ENCODE measurements around the gene CTSW. TPM values are rescaled to one million over a fixed set of nuclear protein-coding genes. Genes with fewer than 3 reads are reported as not detected.

Gene CTSW
- polyA plus RNA-seq, 2 of the 4 experiments (the other 2 are of a cell fraction), result not detected

- Histone ChIP-seq H3K4me2 (peak overlapping the region; percentile 88), H3K27ac (peak overlapping the region; percentile 95 to 97), H3K9me3 (no peaks in the 10 kb centered on the region), H3K4me3 (peak overlapping the region; percentile 70), H3K4me1 (peaks cover 33% of the 10 kb centered on the region)
- ChIA-PET CTCF (interaction anchor here (0.9 to 7.6 kb wide), 4 partner anchors 12 to 78 kb away, joined by 3 to 195 read pairs (median 40); partner anchors contain the start of genes CCDC85B, EFEMP2 and FIBP), POLR2A (interaction anchor here (1.0 to 3.4 kb wide), 5 partner anchors 16 to 146 kb away, joined by 3 to 31 read pairs (median 17); partner anchors contain the start of genes CCDC85B, FIBP and RNASEH2C)
- 0% methylated on average over 12 of the region's 49 CpGs for WGBS (ENCODE audit: missing lambda C conversion rate)
- no peak for ATAC-seq
- FAIRE-seq, result no peak
- DNase-seq (ENCODE audit: low read depth in 1 of 2, low spot score in 1 of 2), result no peak
- TF ChIP-seq CBX8 (IDR thresholded peaks at IDR 0.05) (no peak), TFCP2L1 (CRISPR knock-in tag; IDR thresholded peaks at IDR 0.05) (0 out of 2 replicates have a peak, but pooled peaks have one; percentile 76), KDM5A (IDR thresholded peaks at IDR 0.05) (peak; percentile 37; the same call in 1 of the 2 replicates)
Measured at GRCh38 chr11:65857500-65857852, 22.2 kb upstream of the CTSW start.

- ATAC-seq (peak; percentile 55 to 76), DNase-seq (ENCODE audit: low read depth in 1 of 2, low spot score in 1 of 2) (peak; percentile 90 to 99), FAIRE-seq (no peak)
- no peaks in the 10 kb centered on the region for H3K9me3 ChIP-seq
- H3K4me1 ChIP-seq, result peaks cover 33% of the 10 kb centered on the region
- POLR2A ChIA-PET, result interaction anchor here (0.5 to 3.4 kb wide), 19 partner anchors 9 to 363 kb away, joined by 3 to 36 read pairs (median 5); partner anchors contain the start of genes CCDC85B, EFEMP2, FIBP and KAT5
- 1% methylated on average over 34 of the region's 92 CpGs for WGBS (ENCODE audit: missing lambda C conversion rate)
- H3K4me2 ChIP-seq, result peak within 1 kb of the TSS; percentile 88
- H3K27ac ChIP-seq, result peak within 1 kb of the TSS; percentile 95 to 97
- CTCF ChIA-PET, result interaction anchor here (0.7 to 7.6 kb wide), 6 partner anchors 12 to 79 kb away, joined by 3 to 195 read pairs (median 8); partner anchors contain the start of genes CCDC85B, EFEMP2 and FIBP
- H3K4me3 ChIP-seq, result peak within 1 kb of the TSS; percentile 70
- TF ChIP-seq ESRRA (IDR thresholded peaks at IDR 0.05; ENCODE audit: borderline replicate concordance, low read length) (no peak), CHD2 (IDR thresholded peaks at IDR 0.05; ENCODE audit: low read length, partially characterized antibody) (peak; percentile 35), SREBF2 (IDR thresholded peaks at IDR 0.05) (no peak), ATOH8 (CRISPR knock-in tag; IDR thresholded peaks at IDR 0.05; ENCODE audit: low read depth) (no peak), NPAS2 (CRISPR knock-in tag; IDR thresholded peaks at IDR 0.05; ENCODE audit: borderline replicate concordance) (no peak), HOXB5 (CRISPR knock-in tag; IDR thresholded peaks at IDR 0.05) (no peak), ZFP36 (IDR thresholded peaks at IDR 0.05; ENCODE audit: borderline replicate concordance, partially characterized antibody) (no peak), JUNB (IDR thresholded peaks at IDR 0.05) (no peak), REST (IDR thresholded peaks at IDR 0.05) (peak; percentile 56; the same call in 1 of the 2 replicates), RFX5 (IDR thresholded peaks at IDR 0.05) (0 out of 2 replicates have a peak, but pooled peaks have one; percentile 44), FOSL2 (IDR thresholded peaks at IDR 0.05) (no peak), FOSL2 (CRISPR knock-in tag; IDR thresholded peaks at IDR 0.05) (no peak), BCL3 (IDR thresholded peaks at IDR 0.05) (peak; percentile 99), CBX2 (IDR thresholded peaks at IDR 0.05; ENCODE audit: borderline replicate concordance, low read depth) (no peak), SMC3 (IDR thresholded peaks at IDR 0.05) (0 out of 3 replicates have a peak, but pooled peaks have one; percentile 11), EP300 (IDR thresholded peaks at IDR 0.05) (no peak; a peak in 1 of 5 replicates), EHMT2 (IDR thresholded peaks at IDR 0.05; ENCODE audit: low read depth) (no peak), MAFK (IDR thresholded peaks at IDR 0.05; ENCODE audit: partially characterized antibody) (no peak), RARB (CRISPR knock-in tag; IDR thresholded peaks at IDR 0.05) (no peak), GATA3 (IDR thresholded peaks at IDR 0.05; ENCODE audit: borderline replicate concordance) (no peak; the same call in 1 of the 2 replicates), PHF8 (IDR thresholded peaks at IDR 0.05; ENCODE audit: borderline replicate concordance, low read depth) (peak; percentile 93), KDM5A (IDR thresholded peaks at IDR 0.05) (no peak), CHD4 (IDR thresholded peaks at IDR 0.05; ENCODE audit: borderline replicate concordance) (no peak), HEYL (CRISPR knock-in tag; IDR thresholded peaks at IDR 0.05) (no peak), MAZ (IDR thresholded peaks at IDR 0.05; ENCODE audit: borderline replicate concordance, low read depth, low read length) (peak; percentile 75; the same call in 1 of the 2 replicates), ELK1 (IDR thresholded peaks at IDR 0.05; ENCODE audit: low read depth, low read length) (no peak), HES2 (IDR thresholded peaks at IDR 0.05) (no peak)
Measured at GRCh38 chr11:65857853-65858680, 21.6 kb upstream of the CTSW start, which contains the start of gene CFL1. Gene CFL1, minus strand, starts transcription at chr11:65858180. Its CDS starts 81 bp downstream, at chr11:65858099.
